ES-I3 (cell line): ENCODE data around the gene ZFPM1.

Source experiments
- H3K36me3 ChIP-seq: 2 replicates; pipeline ENCODE4 v1.6.1; 2013; ENCODE audit warnings: mild to moderate bottlenecking, low read length, control low read depth, moderate library complexity; ENCODE audit not compliant: insufficient read depth
- H3K4me1 ChIP-seq: 2 replicates; pipeline ENCODE4 v1.6.1; 2013; ENCODE audit warnings: mild to moderate bottlenecking, control low read depth, low read length; ENCODE audit not compliant: insufficient read depth
- H3K9ac ChIP-seq: 2 replicates; pipeline ENCODE4 v1.6.1; 2013; ENCODE audit warnings: low read depth, mild to moderate bottlenecking, low read length, moderate library complexity
- H3K9me3 ChIP-seq: 2 replicates; pipeline ENCODE4 v1.6.1; 2013; ENCODE audit warnings: mild to moderate bottlenecking, low read length, moderate library complexity; ENCODE audit not compliant: control insufficient read depth, insufficient read depth

The ZFPM1 gene

GRCh38 chr16:88435437-88436355 lies 17.4 kb upstream of the ZFPM1 start:
- H3K4me1 ChIP-seq: no peaks in the 10 kb centered on the region
- H3K9ac ChIP-seq: no peak overlapping the region
- no peaks in the 10 kb centered on the region for H3K9me3 ChIP-seq
- H3K36me3 ChIP-seq: no peaks in the 10 kb centered on the region

- H3K36me3 ChIP-seq: no peaks in the 10 kb centered on the region
- H3K9ac ChIP-seq: no peak overlapping the region
- H3K4me1 ChIP-seq: no peaks in the 10 kb centered on the region
- H3K9me3 ChIP-seq: no peaks in the 10 kb centered on the region
Observed at GRCh38 chr16:88436796-88437195, 16.3 kb upstream of the ZFPM1 start.

DNA sequence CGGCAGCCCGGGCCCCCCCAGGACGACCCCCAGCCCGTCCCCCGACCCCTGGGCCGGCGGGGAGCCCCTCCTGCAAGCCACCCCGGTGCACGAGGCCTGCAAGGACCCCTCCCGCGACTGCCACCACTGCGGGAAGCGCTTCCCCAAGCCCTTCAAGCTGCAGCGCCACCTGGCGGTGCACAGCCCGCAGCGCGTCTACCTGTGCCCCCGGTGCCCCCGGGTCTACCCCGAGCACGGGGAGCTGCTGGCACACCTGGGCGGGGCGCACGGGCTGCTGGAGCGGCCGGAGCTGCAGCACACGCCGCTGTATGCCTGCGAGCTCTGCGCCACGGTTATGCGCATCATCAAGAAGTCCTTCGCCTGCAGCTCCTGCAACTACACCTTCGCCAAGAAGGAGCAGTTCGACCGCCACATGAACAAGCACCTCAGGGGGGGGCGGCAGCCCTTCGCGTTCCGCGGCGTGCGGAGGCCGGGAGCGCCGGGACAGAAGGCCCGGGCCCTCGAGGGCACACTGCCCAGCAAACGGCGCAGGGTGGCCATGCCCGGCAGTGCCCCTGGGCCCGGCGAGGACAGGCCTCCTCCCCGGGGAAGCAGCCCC lies 15.6 kb upstream of the ZFPM1 start:
- no peaks in the 10 kb centered on the region for H3K36me3 ChIP-seq
- no peaks in the 10 kb centered on the region for H3K9me3 ChIP-seq
- no peaks in the 10 kb centered on the region for H3K4me1 ChIP-seq
- H3K9ac ChIP-seq: no peak overlapping the region

- H3K36me3 ChIP-seq: no peaks in the 10 kb centered on the region
- H3K9me3 ChIP-seq: no peaks in the 10 kb centered on the region
- H3K4me1 ChIP-seq: no peaks in the 10 kb centered on the region; the same call in 1 of the 2 replicates
- H3K9ac ChIP-seq: no peak overlapping the region
Observed at GRCh38 chr16:88438084-88438870, 14.8 kb upstream of the ZFPM1 start.

GRCh38 chr16:88439016-88439415 lies 14.1 kb upstream of the ZFPM1 start:
- Histone ChIP-seq H3K9ac (no peak overlapping the region), H3K9me3 (no peaks in the 10 kb centered on the region), H3K36me3 (no peaks in the 10 kb centered on the region)

GRCh38 chr16:88439706-88440105 lies 13.4 kb upstream of the ZFPM1 start:
- no peaks in the 10 kb centered on the region for H3K36me3 ChIP-seq
- H3K9ac ChIP-seq: no peak overlapping the region
- no peaks in the 10 kb centered on the region for H3K9me3 ChIP-seq
- no peaks in the 10 kb centered on the region; the same call in 1 of the 2 replicates for H3K4me1 ChIP-seq

More at GRCh38 chr16:88439016-88439415, 14.1 kb upstream of the ZFPM1 start:
- no peaks in the 10 kb centered on the region; the same call in 1 of the 2 replicates for H3K4me1 ChIP-seq

DNA sequence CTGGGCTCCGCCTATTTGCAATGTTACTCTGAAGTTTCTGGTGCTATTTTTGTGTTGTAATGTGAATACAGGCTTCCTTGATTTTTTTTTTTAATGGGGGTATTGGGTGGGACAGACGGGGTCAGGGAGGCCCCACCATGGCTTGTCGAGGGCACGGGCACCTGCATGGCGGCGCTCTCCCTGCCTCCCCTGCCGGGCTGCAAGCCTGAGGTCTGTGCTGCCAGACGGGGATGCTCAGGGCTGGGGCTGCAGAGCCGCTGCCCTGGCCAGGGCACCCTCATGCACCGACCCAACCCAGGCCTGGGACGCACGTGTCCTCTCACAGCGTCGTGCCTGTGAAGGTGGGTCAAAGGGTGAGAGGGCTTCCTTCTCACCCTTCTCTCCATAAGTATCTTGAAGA lies 13.0 kb upstream of the ZFPM1 start:
- no peak overlapping the region for H3K9ac ChIP-seq
- no peaks in the 10 kb centered on the region for H3K9me3 ChIP-seq
- no peaks in the 10 kb centered on the region; the same call in 1 of the 2 replicates for H3K4me1 ChIP-seq
- no peaks in the 10 kb centered on the region for H3K36me3 ChIP-seq

GRCh38 chr16:88440686-88441405 lies 12.2 kb upstream of the ZFPM1 start:
- Histone ChIP-seq H3K9me3 (no peaks in the 10 kb centered on the region), H3K36me3 (no peaks in the 10 kb centered on the region), H3K9ac (no peak overlapping the region), H3K4me1 (no peaks in the 10 kb centered on the region; the same call in 1 of the 2 replicates)

DNA sequence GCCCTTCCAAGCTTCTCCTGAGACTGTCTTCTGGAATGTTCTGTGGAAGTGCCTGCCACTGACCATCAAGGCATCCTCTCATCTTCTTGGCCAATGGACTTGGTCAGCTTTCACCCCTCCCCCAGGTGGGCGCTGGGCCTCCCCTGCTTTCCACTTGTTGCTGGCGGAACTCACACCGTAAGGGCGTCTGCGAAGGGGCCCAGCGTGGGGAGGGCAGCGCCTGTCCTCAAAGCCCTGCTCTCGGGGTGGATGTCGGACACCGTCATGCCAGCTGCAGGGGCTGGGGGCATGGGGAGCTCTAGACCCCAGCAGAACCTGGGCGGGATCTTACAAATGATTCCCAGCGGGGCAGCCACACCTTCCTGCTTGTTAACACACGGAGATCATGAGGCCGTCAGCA lies 11.6 kb upstream of the ZFPM1 start:
- Histone ChIP-seq H3K9me3 (no peaks in the 10 kb centered on the region), H3K4me1 (no peaks in the 10 kb centered on the region; the same call in 1 of the 2 replicates), H3K9ac (no peak overlapping the region), H3K36me3 (no peaks in the 10 kb centered on the region)

- Histone ChIP-seq H3K9ac (no peak overlapping the region), H3K9me3 (no peaks in the 10 kb centered on the region), H3K36me3 (no peaks in the 10 kb centered on the region), H3K4me1 (no peaks in the 10 kb centered on the region; the same call in 1 of the 2 replicates)
Observed at GRCh38 chr16:88442383-88442726, 10.7 kb upstream of the ZFPM1 start.

- Histone ChIP-seq H3K9me3 (no peaks in the 10 kb centered on the region), H3K4me1 (no peaks in the 10 kb centered on the region; the same call in 1 of the 2 replicates), H3K36me3 (no peaks in the 10 kb centered on the region), H3K9ac (no peak overlapping the region)
Observed at GRCh38 chr16:88442727-88443576, 10.1 kb upstream of the ZFPM1 start.

DNA sequence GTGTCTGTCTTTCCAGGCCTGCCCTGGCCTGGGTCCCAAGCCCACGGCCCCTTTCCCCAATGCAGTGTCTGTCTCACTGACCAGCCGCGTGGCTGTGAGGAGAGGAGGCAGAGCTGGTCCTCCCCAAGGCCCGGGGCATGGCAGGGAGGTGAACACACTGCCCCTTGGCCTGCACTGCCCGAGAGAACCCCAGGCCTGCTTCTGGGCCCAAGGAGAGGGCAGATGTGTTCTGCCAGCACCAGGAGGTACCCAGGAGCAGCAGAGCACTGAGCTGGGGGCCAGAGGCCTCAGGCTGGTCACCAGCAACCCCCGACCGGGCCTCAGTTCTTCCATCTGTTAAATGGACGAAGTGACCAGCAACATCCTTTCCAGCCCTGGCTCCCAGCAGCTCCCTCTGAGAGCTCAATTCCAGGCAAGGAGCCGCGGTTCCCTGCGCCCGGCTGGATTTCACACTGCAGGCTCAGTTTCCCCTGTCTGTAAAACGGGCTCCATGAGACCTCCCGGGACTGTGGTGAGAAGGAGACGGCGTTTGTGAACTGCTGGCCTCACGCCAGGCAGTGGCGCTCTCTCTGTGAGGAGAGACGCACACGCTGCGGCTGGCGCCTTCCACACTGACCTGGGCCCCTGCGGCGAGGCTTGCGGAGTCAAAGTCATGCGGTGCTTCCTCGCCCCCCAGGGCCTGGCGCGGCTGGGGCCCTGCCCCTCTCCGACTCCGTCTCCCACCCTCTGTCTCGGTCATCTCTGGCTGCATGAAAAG lies 8.1 kb upstream of the ZFPM1 start:
- Histone ChIP-seq H3K9ac (no peak overlapping the region), H3K36me3 (no peaks in the 10 kb centered on the region), H3K4me1 (no peaks in the 10 kb centered on the region; the same call in 1 of the 2 replicates), H3K9me3 (no peaks in the 10 kb centered on the region)

- no peaks in the 10 kb centered on the region; the same call in 1 of the 2 replicates for H3K4me1 ChIP-seq
- H3K9me3 ChIP-seq: no peaks in the 10 kb centered on the region
- no peak overlapping the region for H3K9ac ChIP-seq
- H3K36me3 ChIP-seq: no peaks in the 10 kb centered on the region
Observed at GRCh38 chr16:88445583-88445960, 7.5 kb upstream of the ZFPM1 start.
